DND-41 (cell line): Measurements from ENCODE around the gene CRTAP.

Experiments used
- EZH2 ChIP-seq: IDR thresholded peaks from 3 replicates; pipeline ENCODE4 v1.6.1; 2012; ENCODE audit warnings: borderline replicate concordance, low read depth, mild to moderate bottlenecking, moderate library complexity, low read length, inconsistent platforms; ENCODE audit not compliant: severe bottlenecking
- TF ChIP-seq, protein P1 (sequence below): IDR thresholded peaks from 2 replicates; pipeline ENCODE4 v1.5.1; 2012; ENCODE audit warnings: borderline replicate concordance, low read length, moderate library complexity, mild to moderate bottlenecking; ENCODE audit not compliant: poor library complexity, severe bottlenecking; ENCODE audit errors: extremely low read depth

DNA sequence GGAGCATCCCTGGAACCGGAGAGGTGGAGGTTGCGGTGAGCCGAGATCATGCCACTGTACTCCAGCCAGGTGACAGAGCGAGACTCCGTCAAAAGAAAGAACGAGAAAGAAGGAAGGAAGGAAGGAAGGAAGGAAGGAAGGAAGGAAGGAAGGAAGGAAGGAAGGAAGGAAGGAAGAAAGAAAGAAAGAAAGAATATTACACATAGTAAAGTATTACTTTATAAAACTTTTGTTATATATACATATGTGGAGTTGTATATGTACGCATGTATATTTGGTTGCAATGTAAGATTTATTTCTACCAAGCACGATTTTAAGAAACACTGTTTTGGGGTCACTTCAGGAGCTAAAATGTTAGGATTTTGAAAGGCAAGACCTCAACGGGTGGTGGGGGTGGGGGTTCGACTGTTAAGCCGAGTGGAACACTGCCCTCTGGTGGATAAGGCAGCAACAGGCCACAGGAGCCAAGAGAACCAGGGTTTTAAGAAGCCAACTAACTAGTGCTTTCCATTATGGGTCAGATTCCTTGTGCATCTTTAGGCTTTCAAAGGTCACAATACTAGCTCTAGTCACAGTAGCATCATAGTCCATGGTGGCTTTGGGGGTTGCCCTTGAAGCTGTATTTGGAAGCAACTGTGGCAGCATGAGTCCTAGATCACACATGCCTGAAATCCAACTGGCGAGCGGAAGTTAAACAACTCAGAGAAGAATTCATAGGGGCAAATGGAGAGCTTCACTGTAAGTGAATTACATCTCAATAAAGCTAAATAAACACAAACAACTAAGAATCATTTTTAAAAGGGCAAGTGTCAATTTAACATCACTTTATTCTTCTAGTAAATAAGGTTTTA is 39.4 kb upstream of the CRTAP start:
- TF ChIP-seq, protein P1, sequence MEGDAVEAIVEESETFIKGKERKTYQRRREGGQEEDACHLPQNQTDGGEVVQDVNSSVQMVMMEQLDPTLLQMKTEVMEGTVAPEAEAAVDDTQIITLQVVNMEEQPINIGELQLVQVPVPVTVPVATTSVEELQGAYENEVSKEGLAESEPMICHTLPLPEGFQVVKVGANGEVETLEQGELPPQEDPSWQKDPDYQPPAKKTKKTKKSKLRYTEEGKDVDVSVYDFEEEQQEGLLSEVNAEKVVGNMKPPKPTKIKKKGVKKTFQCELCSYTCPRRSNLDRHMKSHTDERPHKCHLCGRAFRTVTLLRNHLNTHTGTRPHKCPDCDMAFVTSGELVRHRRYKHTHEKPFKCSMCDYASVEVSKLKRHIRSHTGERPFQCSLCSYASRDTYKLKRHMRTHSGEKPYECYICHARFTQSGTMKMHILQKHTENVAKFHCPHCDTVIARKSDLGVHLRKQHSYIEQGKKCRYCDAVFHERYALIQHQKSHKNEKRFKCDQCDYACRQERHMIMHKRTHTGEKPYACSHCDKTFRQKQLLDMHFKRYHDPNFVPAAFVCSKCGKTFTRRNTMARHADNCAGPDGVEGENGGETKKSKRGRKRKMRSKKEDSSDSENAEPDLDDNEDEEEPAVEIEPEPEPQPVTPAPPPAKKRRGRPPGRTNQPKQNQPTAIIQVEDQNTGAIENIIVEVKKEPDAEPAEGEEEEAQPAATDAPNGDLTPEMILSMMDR: peak; percentile 98
- no peak for TF ChIP-seq EZH2
